ENCODE measurements around the gene AGBL4. TPM values are rescaled to one million over a fixed set of nuclear protein-coding genes. Genes with fewer than 3 reads are reported as not detected.

Gene AGBL4
- polyA plus RNA-seq, 1 donor (not counting 4 experiments of a cell fraction or from before 2014, with no cell fraction given) = not detected

DNA sequence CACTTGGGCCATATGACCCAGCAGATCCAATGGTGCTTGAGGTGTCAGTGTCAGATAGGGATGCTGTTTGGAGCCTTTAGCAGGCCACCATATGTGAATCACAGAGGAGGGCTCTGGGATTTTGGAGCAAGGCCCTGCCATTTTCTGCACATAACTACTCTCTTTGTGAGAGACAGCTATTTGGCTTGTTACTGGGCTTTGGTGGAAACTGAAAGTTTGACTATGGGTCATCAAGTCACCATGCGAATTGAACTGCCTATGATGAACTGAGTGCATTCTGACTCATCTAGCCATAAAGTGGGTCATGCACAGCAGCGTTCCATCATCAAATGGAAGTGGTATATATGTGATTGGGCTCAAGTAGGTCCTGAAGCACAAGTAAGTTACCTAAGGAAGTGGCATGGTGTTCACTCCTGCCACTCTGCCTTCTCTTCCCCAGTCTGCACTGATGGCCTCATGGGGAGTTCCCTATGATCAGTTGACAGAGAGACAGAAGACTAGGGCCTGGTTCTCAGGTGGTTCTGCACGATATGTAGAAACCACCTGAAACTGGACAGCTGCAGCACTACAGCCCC, 447.3 kb downstream of the AGBL4 start:
- no peaks in the 10 kb centered on the region for H3K36me3 ChIP-seq (ENCODE audit: control insufficient read depth in 2 of 2, extremely low read depth in 1 of 2, insufficient read depth in 2 of 2, low read length in 2 of 2)
- H3K27ac ChIP-seq (ENCODE audit: control insufficient read depth, insufficient read depth, low read length) = no peak overlapping the region
- no peak overlapping the region for H2AFZ ChIP-seq (ENCODE audit: control insufficient read depth, low read length)
- no peaks in the 10 kb centered on the region for H3K79me2 ChIP-seq (ENCODE audit: control insufficient read depth, insufficient read depth, low read length)
- H3K4me3 ChIP-seq (ENCODE audit: control insufficient read depth in 2 of 3, extremely low read depth in 1 of 3, insufficient read depth in 2 of 3, low read depth in 1 of 3, low read length in 3 of 3) = no peak overlapping the region
- no peaks in the 10 kb centered on the region for H4K20me1 ChIP-seq (ENCODE audit: control insufficient read depth, extremely low read depth, insufficient read depth, low read length)
- TF ChIP-seq EZH2 (IDR thresholded peaks at IDR 0.05; ENCODE audit: low read length) = no peak
- TF ChIP-seq, protein P1, sequence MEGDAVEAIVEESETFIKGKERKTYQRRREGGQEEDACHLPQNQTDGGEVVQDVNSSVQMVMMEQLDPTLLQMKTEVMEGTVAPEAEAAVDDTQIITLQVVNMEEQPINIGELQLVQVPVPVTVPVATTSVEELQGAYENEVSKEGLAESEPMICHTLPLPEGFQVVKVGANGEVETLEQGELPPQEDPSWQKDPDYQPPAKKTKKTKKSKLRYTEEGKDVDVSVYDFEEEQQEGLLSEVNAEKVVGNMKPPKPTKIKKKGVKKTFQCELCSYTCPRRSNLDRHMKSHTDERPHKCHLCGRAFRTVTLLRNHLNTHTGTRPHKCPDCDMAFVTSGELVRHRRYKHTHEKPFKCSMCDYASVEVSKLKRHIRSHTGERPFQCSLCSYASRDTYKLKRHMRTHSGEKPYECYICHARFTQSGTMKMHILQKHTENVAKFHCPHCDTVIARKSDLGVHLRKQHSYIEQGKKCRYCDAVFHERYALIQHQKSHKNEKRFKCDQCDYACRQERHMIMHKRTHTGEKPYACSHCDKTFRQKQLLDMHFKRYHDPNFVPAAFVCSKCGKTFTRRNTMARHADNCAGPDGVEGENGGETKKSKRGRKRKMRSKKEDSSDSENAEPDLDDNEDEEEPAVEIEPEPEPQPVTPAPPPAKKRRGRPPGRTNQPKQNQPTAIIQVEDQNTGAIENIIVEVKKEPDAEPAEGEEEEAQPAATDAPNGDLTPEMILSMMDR (optimal IDR thresholded peaks at IDR 0.05 in 1 of 3, IDR thresholded peaks at IDR 0.05 in 1 of 3, conservative IDR thresholded peaks at IDR 0.05 in 1 of 3; ENCODE audit: extremely low read depth in 1 of 3, insufficient read depth in 2 of 3, low read length in 3 of 3) = no peak
- DNase-seq (ENCODE audit: low read depth, low spot score) (no peak), FAIRE-seq (no peak)
- dilution Hi-C loops (cut with MboI; ENCODE audit: extremely low pct_ligation_motif_present, low sequenced_read_pairs) = no loop called here
- H3K9ac ChIP-seq (ENCODE audit: control insufficient read depth, extremely low read depth, insufficient read depth, low read length) = no peak overlapping the region
- no peaks in the 10 kb centered on the region for H3K27me3 ChIP-seq (ENCODE audit: control insufficient read depth, extremely low read depth, insufficient read depth, low read length)
- no peaks in the 10 kb centered on the region for H3K9me1 ChIP-seq (ENCODE audit: control insufficient read depth, extremely low read depth, insufficient read depth, low read length)
- H3K9me3 ChIP-seq (ENCODE audit: control insufficient read depth, low read depth, low read length) = no peaks in the 10 kb centered on the region
- H3K4me1 ChIP-seq (ENCODE audit: control insufficient read depth, extremely low read depth, insufficient read depth, low read length) = no peaks in the 10 kb centered on the region
- no peak overlapping the region for H3K4me2 ChIP-seq (ENCODE audit: control insufficient read depth, extremely low read depth, insufficient read depth, low read depth, low read length)

GRCh38 chr1:49556676-49557234, 467.0 kb downstream of the AGBL4 start:
- no peaks in the 10 kb centered on the region for H3K27me3 ChIP-seq (ENCODE audit: control insufficient read depth, extremely low read depth, insufficient read depth, low read length)
- H3K36me3 ChIP-seq (ENCODE audit: control insufficient read depth in 2 of 2, extremely low read depth in 1 of 2, insufficient read depth in 2 of 2, low read length in 2 of 2) = no peaks in the 10 kb centered on the region
- H3K4me3 ChIP-seq (ENCODE audit: control insufficient read depth in 2 of 3, extremely low read depth in 1 of 3, insufficient read depth in 2 of 3, low read depth in 1 of 3, low read length in 3 of 3) = no peak overlapping the region
- H4K20me1 ChIP-seq (ENCODE audit: control insufficient read depth, extremely low read depth, insufficient read depth, low read length) = no peaks in the 10 kb centered on the region
- no peaks in the 10 kb centered on the region for H3K9me1 ChIP-seq (ENCODE audit: control insufficient read depth, extremely low read depth, insufficient read depth, low read length)
- no peak overlapping the region for H3K27ac ChIP-seq (ENCODE audit: control insufficient read depth, insufficient read depth, low read length)
- H3K4me2 ChIP-seq (ENCODE audit: control insufficient read depth, extremely low read depth, insufficient read depth, low read depth, low read length) = no peak overlapping the region
- TF ChIP-seq, protein P1 (optimal IDR thresholded peaks at IDR 0.05 in 1 of 3, IDR thresholded peaks at IDR 0.05 in 1 of 3, conservative IDR thresholded peaks at IDR 0.05 in 1 of 3; ENCODE audit: extremely low read depth in 1 of 3, insufficient read depth in 2 of 3, low read length in 3 of 3) = no peak
- TF ChIP-seq EZH2 (IDR thresholded peaks at IDR 0.05; ENCODE audit: low read length) = no peak
- DNase-seq (ENCODE audit: low read depth, low spot score) = no peak
- no peak overlapping the region for H3K9ac ChIP-seq (ENCODE audit: control insufficient read depth, extremely low read depth, insufficient read depth, low read length)
- H3K79me2 ChIP-seq (ENCODE audit: control insufficient read depth, insufficient read depth, low read length) = no peaks in the 10 kb centered on the region
- dilution Hi-C loops (cut with MboI; ENCODE audit: extremely low pct_ligation_motif_present, low sequenced_read_pairs) = no loop called here
- FAIRE-seq = no peak
- no peak overlapping the region for H2AFZ ChIP-seq (ENCODE audit: control insufficient read depth, low read length)
- H3K9me3 ChIP-seq (ENCODE audit: control insufficient read depth, low read depth, low read length) = peaks cover under 1% of the 10 kb centered on the region
- H3K4me1 ChIP-seq (ENCODE audit: control insufficient read depth, extremely low read depth, insufficient read depth, low read length) = no peaks in the 10 kb centered on the region

Measured in keratinocyte (primary cell).